MM.1S (cell line): ENCODE data around the gene ETFB.

Experiments used
- DNase-seq: peaks from one replicate; pipeline ENCODE4 v3.0.0-alpha.2; 2015
- H2AFZ ChIP-seq: fragments of 300-600 bp; sonication (generic); 2 replicates; pipeline ENCODE4 v1.6.0; 2016; ENCODE audit warnings: antibody characterized with exemption, low read length
- H3F3A ChIP-seq: fragments of 300-600 bp; sonication (generic); 2 replicates; pipeline ENCODE4 v1.6.1; 2016; ENCODE audit warnings: mild to moderate bottlenecking, antibody characterized with exemption, low read length, moderate library complexity, mixed read lengths; ENCODE audit not compliant: insufficient read depth
- H3K27ac ChIP-seq: fragments of 300-600 bp; sonication (generic); 2 replicates; pipeline ENCODE4 v1.5.1; 2016; ENCODE audit warnings: mild to moderate bottlenecking, low read length
- H3K27me3 ChIP-seq: fragments of 300-600 bp; sonication (generic); replicated peaks from 2 replicates; pipeline ENCODE4 v1.6.0; 2016; ENCODE audit warnings: low read length; ENCODE audit not compliant: insufficient read depth
- H3K36me3 ChIP-seq: fragments of 300-600 bp; sonication (generic); replicated peaks from 2 replicates; pipeline ENCODE4 v1.6.1; 2016; ENCODE audit warnings: mild to moderate bottlenecking, low read length, mixed read lengths; ENCODE audit not compliant: insufficient read depth
- H3K4me1 ChIP-seq: fragments of 300-600 bp; sonication (generic); 2 replicates; pipeline ENCODE4 v1.6.1; 2016; ENCODE audit warnings: low read length, mixed read lengths
- H3K4me2 ChIP-seq: fragments of 300-600 bp; sonication (generic); 2 replicates; pipeline ENCODE4 v1.6.0; 2016; ENCODE audit warnings: low read depth, low read length
- H3K4me3 ChIP-seq: fragments of 300-600 bp; sonication (generic); 2 replicates; pipeline ENCODE4 v1.5.1; 2016; ENCODE audit warnings: low read length, mixed read lengths
- H3K79me2 ChIP-seq: fragments of 300-600 bp; sonication (generic); 2 replicates; pipeline ENCODE4 v1.6.1; 2016; ENCODE audit warnings: mixed run types, low read length, mixed read lengths
- H3K9ac ChIP-seq: fragments of 300-600 bp; sonication (generic); 2 replicates; pipeline ENCODE4 v1.6.1; 2016; ENCODE audit warnings: low read length, mixed read lengths
- H3K9me2 ChIP-seq: fragments of 300-600 bp; sonication (generic); replicated peaks from 2 replicates; pipeline ENCODE4 v1.6.1; 2016; ENCODE audit warnings: mild to moderate bottlenecking, low read length, mixed read lengths; ENCODE audit not compliant: insufficient read depth
- H3K9me3 ChIP-seq: fragments of 300-600 bp; sonication (generic); replicated peaks from 2 replicates; pipeline ENCODE4 v1.6.1; 2016; ENCODE audit warnings: mild to moderate bottlenecking, low read length, mixed read lengths; ENCODE audit not compliant: insufficient read depth
- H4K20me1 ChIP-seq: fragments of 300-600 bp; sonication (generic); 2 replicates; pipeline ENCODE4 v1.6.1; 2016; ENCODE audit warnings: mild to moderate bottlenecking, low read length, moderate library complexity, mixed read lengths; ENCODE audit not compliant: insufficient read depth
- EZH2 ChIP-seq: fragments of 300-600 bp; sonication (generic); optimal IDR thresholded peaks from 2 replicates; pipeline ENCODE3; 2017; ENCODE audit warnings: low read depth, mild to moderate bottlenecking, antibody characterized with exemption, low read length, mixed read lengths
- EZH2phosphoT487 ChIP-seq: fragments of 300-600 bp; sonication (generic); IDR thresholded peaks from 2 replicates; pipeline ENCODE4 v1.6.1; 2018; ENCODE audit warnings: antibody characterized with exemption, low read length
- TF ChIP-seq, protein P1 (sequence below): fragments of 300-600 bp; sonication (generic); IDR thresholded peaks from 2 replicates; pipeline ENCODE4 v1.5.1; 2016; ENCODE audit warnings: antibody characterized with exemption, low read length, mixed read lengths

ETFB gene

DNA sequence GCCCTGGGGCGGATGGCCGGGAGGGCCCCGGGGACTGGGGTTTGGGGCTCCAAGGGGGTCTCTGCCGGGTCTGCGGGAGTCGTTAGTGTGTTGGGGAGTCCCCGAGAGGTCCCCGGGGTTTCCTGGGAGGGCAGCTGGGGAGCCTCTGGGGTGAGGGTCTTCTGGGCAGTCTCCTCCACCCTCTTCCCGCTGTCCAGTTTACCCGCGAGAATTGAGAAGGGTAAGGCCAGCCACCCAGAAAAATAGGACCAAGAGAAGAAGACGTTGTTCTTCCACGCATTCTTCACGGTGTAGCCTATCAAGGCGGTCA is 1.0 kb upstream of the ETFB start:
- Histone ChIP-seq H3K4me3 (no peak overlapping the region), H3K9me2 (no peaks in the 10 kb centered on the region), H3K4me1 (no peaks in the 10 kb centered on the region), H3K9me3 (no peaks in the 10 kb centered on the region), H3K9ac (no peak overlapping the region), H3F3A (no peaks in the 10 kb centered on the region), H3K27me3 (no peaks in the 10 kb centered on the region), H3K79me2 (no peaks in the 10 kb centered on the region), H4K20me1 (no peaks in the 10 kb centered on the region), H3K27ac (no peak overlapping the region), H3K36me3 (no peaks in the 10 kb centered on the region), H2AFZ (no peak overlapping the region), H3K4me2 (no peak overlapping the region)
- DNase-seq: no peak
- no peak for TF ChIP-seq EZH2phosphoT487
- no peak for TF ChIP-seq EZH2
- TF ChIP-seq, protein P1, sequence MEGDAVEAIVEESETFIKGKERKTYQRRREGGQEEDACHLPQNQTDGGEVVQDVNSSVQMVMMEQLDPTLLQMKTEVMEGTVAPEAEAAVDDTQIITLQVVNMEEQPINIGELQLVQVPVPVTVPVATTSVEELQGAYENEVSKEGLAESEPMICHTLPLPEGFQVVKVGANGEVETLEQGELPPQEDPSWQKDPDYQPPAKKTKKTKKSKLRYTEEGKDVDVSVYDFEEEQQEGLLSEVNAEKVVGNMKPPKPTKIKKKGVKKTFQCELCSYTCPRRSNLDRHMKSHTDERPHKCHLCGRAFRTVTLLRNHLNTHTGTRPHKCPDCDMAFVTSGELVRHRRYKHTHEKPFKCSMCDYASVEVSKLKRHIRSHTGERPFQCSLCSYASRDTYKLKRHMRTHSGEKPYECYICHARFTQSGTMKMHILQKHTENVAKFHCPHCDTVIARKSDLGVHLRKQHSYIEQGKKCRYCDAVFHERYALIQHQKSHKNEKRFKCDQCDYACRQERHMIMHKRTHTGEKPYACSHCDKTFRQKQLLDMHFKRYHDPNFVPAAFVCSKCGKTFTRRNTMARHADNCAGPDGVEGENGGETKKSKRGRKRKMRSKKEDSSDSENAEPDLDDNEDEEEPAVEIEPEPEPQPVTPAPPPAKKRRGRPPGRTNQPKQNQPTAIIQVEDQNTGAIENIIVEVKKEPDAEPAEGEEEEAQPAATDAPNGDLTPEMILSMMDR: no peak

DNA sequence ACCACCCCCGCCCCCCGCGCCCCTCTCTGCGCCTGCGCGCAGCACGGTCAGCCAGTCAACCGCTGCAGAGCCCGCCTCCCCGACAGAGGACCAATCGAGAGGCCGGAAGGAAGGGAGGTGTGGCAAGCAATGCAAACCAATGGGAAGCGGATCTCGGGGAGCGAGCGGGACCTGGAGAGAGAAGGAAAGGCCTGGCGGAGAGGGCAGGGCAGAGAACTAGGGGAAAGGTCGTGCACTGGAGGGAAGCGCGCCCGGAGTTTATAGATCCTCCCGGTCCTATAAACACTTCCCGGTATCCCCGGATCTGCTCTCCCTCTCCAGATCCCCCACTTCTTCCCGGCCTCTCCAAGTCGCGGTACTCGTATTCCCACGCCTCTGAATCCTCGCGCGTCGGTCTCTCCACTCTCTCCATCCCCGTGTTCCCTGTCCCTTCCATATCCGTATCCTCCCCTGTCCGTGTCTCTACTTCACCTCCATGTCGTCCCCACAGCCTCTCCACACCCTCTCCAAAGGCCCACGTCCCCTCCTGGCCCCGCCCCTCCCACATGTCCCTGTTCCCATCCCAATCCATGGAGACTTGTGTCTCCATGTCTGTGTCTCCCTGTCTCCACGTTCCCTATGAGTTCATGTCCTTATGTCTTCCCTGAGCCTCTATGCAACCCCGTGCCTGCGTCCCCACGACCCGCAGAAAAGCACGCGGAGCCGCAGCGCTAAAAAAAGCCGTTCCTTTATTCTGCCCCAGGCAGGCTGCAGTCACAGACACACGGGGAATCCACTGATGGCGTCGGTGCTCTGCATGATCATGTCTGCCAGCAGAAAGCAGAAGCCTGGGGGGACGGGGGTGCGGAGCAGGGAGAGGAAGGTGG is 434 bp upstream of the ETFB start:
- Histone ChIP-seq H3K4me2 (no peak overlapping the region), H3K27me3 (no peaks in the 10 kb centered on the region), H3F3A (no peaks in the 10 kb centered on the region), H3K79me2 (no peaks in the 10 kb centered on the region), H3K27ac (no peak overlapping the region), H2AFZ (no peak overlapping the region), H3K9me2 (no peaks in the 10 kb centered on the region), H4K20me1 (no peaks in the 10 kb centered on the region), H3K4me1 (no peaks in the 10 kb centered on the region), H3K9me3 (no peaks in the 10 kb centered on the region), H3K9ac (no peak overlapping the region), H3K36me3 (no peaks in the 10 kb centered on the region), H3K4me3 (no peak overlapping the region)
- TF ChIP-seq, protein P1: no peak
- no peak for TF ChIP-seq EZH2
- TF ChIP-seq EZH2phosphoT487: no peak
- DNase-seq: no peak

DNA sequence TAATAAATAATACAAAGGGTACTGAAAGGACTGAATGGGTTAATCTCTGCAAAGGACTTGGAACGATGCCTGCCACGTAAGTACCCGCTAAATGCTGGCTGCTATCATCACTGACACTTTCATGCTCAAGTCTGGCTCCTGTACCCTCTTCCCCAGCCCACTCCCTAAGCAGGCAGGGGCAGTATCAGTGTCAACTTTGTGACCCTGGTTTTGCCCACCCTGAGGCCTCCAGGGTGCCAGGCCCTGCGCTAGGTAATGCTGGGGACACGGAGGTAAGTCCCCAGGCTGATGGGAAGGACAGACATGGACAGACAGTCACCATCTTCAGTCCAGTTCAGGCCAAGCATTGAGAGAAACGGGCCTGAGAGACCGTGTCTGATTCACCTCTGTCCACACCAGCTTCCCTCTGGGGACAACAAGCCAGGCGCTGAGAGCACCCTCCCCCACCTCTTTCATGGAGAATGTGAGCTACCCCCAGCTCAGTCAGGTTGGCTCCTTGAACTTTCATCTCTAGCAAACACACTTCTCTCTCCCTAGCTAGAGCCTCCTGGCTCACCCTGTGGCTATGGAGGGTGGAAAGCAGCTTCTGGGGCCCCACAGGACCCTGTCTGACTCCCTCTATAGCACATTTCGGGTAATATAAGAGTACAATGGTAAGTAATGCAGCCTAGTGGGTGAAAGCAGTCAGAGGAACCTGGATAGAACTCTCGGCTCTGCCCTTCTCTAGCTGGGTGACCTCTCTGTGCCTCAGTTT is 800 bp downstream of the ETFB start:
- no peak overlapping the region for H3K9ac ChIP-seq
- no peaks in the 10 kb centered on the region for H3K27me3 ChIP-seq
- H3K9me3 ChIP-seq: no peaks in the 10 kb centered on the region
- H3K4me3 ChIP-seq: no peak overlapping the region
- H3K79me2 ChIP-seq: no peaks in the 10 kb centered on the region
- no peak overlapping the region for H2AFZ ChIP-seq
- H3F3A ChIP-seq: no peaks in the 10 kb centered on the region
- H3K36me3 ChIP-seq: no peaks in the 10 kb centered on the region
- no peaks in the 10 kb centered on the region for H4K20me1 ChIP-seq
- H3K9me2 ChIP-seq: no peaks in the 10 kb centered on the region
- H3K27ac ChIP-seq: no peak overlapping the region
- H3K4me1 ChIP-seq: no peaks in the 10 kb centered on the region
- no peak for DNase-seq
- H3K4me2 ChIP-seq: no peak overlapping the region
- TF ChIP-seq EZH2phosphoT487: no peak
- TF ChIP-seq, protein P1: no peak
- no peak for TF ChIP-seq EZH2
